Iris pigment epithelial cell (primary cell): ENCODE measurements around the gene RABGAP1L.
"Not testable (repeated sequence)": the region's sequence is repeated elsewhere in the genome, so short reads cannot be mapped to it uniquely, and the experiment has no call there.

Experiments
- DNase-seq: peaks from one replicate; pipeline ENCODE4 v3.0.0-alpha.2; 2011; ENCODE audit warnings: low read depth

Gene RABGAP1L

DNA sequence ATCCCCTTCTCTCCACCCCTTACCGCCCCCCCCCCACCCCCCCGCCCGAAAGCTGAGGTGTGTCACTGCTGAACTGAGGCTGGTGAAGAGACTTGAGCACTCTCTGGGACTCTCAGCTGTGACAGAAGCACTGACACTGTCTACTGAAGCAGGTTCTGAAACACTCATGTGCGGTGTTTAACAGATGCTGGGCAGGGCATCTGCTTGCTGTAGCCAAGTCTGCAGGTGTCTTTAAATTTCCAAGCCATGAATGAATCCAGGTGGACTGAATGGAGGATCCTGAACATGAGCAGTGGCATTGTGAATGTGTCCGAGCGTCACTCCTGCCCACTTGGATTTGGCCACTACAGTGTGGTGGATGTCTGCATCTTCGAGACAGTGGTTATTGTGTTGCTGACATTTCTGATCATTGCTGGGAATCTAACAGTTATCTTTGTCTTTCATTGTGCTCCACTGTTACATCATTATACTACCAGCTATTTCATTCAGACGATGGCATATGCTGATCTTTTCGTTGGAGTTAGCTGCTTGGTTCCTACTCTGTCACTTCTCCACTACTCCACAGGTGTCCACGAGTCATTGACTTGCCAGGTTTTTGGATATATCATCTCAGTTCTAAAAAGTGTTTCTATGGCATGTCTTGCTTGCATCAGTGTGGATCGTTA lies 288.7 kb downstream of the RABGAP1L start, which contains the start of gene GPR52:
Gene GPR52, plus strand, starts transcription at position 99 of the 665 bp plus-strand sequence. Its CDS starts 148 bp downstream, at position 247.
- DNase-seq: no peak

GRCh38 chr1:174448531-174448883 lies 289.2 kb downstream of the RABGAP1L start:
- DNase-seq: no peak

DNA sequence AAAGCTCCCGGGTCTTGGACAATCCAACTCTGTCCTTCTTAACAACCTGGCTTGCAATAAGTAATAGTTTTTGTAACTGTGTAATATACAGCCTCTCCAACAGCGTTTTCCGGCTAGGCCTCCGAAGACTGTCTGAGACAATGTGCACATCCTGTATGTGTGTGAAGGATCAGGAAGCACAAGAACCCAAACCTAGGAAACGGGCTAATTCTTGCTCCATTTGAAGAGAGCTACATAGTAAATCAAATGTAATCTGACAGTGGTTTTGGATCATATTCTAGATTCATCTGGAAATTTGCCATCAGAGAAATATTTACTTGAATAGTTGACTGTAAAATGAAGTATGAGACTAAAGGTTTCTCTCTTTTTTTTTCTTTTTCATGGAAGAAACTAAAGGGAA lies 289.7 kb downstream of the RABGAP1L start:
- DNase-seq: peak; percentile 5

- DNase-seq: no peak
These were observed 292.1 kb downstream of the RABGAP1L start for GRCh38 chr1:174451408-174451807.

GRCh38 chr1:174465855-174466254 lies 306.5 kb downstream of the RABGAP1L start:
- DNase-seq: no peak

DNA sequence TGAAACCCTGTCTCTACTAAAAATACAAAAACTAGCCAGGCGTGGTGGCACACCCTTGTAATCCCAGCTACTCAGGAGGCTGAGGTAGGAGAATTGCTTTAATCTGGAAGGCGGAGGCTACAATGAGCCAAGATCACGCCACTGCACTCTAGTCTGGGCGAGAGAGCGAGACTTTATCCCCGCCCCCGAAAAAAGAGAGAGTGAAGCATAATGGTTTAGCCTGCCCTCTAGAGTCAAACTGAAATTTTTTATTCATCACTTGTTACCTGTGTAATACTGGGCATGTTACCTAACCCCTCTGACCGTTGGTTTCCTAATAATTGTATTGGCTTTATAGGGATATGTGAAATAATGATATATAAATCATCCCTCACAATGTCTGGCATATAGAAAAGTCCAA lies 307.3 kb downstream of the RABGAP1L start:
- DNase-seq: no peak

- DNase-seq: no peak
These were observed 309.7 kb downstream of the RABGAP1L start for GRCh38 chr1:174469052-174469451.

GRCh38 chr1:174469687-174470086 lies 310.4 kb downstream of the RABGAP1L start:
- DNase-seq: no peak

DNA sequence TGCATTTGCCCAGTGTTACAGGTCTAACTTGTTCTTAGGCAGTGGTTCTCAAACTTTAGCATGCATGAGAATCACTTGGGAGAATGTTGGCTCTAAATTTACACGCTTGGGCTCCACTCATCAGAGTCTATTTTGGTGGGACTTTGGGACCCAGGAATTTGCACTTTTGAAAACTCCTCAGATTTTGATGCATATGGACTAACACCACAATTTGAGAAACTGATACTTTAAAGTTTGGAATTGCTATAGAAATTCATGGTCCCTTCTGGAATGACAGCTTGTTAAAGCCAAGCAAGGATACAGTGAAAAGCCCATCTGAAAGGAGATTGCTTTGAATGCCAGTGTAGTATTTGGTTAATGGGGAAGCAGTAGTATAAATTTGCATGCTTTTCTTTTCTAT lies 320.0 kb downstream of the RABGAP1L start:
- DNase-seq: no peak

GRCh38 chr1:174480324-174480723 lies 321.0 kb downstream of the RABGAP1L start:
- DNase-seq: peak; percentile 20

DNA sequence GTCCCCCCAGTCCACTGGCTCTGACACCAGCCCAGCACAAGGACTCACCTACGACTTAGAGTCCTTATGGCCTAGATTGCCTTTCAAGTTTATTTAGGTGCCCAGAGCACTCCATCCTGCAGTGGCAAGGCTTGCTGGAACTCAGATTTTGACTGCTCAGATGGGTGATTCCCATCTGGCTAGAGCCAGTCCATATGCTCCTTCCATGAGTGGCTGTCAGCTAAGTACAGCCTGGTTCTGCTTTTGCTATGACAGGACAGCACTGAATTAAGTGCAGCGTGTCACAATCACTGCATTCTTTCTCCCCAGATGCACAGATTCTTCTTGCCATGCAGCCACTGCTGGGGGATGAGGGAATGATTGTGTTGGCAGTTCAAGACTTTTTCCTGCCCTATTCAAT lies 332.3 kb downstream of the RABGAP1L start:
- DNase-seq: no peak

DNA sequence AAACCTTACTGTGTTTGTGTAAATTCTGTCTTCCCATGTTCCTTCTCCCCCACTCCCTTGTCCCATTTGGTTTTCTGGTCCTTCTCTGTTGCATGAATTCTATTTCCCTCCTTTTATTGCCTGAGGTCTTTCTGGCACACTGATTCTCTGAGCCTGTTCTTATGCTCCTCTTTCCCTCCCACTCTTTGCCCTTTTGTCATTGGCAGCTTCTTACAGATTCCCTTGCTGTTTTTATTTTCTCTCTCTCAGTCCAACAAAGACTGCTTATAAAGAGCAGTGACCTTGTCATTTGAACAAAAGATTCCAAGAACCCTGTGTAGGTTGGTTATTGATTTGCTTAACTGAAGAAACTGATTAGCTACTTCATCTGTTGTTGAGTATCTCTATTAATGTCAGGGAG lies 338.2 kb downstream of the RABGAP1L start:
- no peak for DNase-seq

DNA sequence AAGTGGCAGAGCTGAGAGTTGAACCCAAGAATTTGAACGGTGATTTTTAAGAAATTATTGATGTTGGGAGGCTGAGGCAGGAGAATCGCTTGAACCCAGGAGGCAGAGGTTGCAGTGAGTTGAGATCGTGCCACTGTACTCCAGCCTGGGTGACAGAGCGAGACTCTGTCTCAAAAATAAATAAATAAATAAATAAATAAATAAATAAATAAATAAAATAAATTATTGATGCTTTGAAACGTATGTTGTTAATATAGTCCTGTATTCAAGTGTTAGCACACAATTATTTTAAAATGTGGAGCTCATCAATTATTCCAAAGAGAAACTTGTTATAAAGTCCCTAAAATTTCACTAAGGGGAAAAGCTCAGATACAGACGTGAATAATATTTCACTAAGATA lies 357.4 kb downstream of the RABGAP1L start:
- not testable (repeated sequence) for DNase-seq

- no peak for DNase-seq
These were observed 360.5 kb downstream of the RABGAP1L start for GRCh38 chr1:174519844-174520243.

DNA sequence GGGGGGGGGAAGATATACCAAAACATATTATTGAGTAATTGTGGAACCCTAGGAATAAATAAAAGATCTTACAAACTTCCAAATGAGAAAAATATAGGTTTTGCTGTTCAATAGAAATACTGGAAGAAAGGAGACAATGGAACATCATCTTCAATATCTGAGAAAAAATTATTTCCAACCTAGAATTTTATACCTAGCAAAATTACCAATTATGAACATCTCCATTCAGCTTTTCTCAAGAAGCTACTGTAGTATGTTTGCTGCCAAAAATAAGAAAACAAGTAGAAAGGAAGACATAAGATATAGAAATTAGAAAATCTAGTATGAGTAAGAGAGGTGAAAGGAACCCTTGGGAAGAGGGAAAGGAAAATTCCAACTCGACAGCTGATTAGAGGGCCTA lies 372.4 kb downstream of the RABGAP1L start:
- DNase-seq: no peak

DNA sequence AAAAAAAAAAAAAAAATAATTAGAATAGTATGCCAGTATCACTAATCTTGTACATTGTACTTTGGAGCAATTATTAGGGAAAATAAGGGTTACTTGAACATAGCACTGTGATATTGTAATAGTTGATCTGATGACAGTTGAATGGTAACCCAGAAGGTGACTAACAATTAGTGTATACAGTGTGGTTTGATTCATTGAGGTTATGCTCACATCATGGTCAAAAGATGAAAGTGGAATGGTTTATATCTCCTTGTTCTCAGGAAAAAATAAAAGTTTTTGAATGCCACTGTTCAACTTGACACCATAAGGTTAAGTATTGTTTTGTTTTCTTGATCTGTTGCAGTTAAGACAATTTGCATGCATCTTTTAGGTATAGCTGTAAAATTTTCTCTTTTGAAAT lies 375.5 kb downstream of the RABGAP1L start:
- peak; percentile 68 for DNase-seq

GRCh38 chr1:174535207-174535606 lies 375.9 kb downstream of the RABGAP1L start:
- peak; percentile 43 for DNase-seq

DNA sequence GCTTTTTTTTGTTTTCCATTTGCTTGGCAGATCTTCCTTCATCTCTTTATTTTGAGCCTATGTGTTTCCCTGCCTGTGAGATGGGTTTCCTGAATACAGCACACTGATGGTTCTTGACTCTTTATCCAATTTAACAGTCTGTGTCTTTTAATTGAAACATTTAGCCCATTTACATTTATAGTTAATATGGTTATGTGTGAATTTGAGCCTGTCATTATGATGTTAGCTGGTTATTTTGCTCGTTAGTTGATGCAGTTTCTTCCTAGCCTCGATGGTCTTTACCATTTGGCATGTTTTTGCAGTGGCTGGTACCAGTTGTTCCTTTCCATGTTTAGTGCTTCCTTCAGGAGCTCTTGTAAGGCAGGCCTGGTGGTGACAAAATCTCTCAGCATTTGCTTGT lies 384.1 kb downstream of the RABGAP1L start:
- not testable (repeated sequence) for DNase-seq

GRCh38 chr1:174550296-174550695 lies 391.0 kb downstream of the RABGAP1L start:
- no peak for DNase-seq

GRCh38 chr1:174556392-174556791 lies 397.1 kb downstream of the RABGAP1L start:
- DNase-seq: peak; percentile 11

DNA sequence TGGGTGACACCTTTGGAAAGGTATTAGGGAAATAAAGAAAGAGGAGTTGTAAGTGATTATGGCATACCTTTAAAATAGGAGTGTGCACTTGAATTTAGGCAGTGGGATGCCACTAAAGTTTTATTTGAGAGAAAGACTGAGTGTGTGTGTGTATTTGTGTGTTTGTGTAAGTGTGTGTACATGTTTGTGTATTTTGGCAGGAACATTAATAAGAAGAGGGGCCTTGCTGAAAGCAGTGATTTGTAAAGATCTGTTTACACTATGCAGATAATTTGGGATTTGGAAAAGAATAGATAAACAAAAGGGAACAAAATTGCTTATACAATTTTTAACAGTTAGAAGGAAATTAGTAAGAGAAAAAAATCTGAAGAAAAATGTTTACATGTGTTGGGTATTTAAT lies 409.2 kb downstream of the RABGAP1L start:
- DNase-seq: no peak

DNA sequence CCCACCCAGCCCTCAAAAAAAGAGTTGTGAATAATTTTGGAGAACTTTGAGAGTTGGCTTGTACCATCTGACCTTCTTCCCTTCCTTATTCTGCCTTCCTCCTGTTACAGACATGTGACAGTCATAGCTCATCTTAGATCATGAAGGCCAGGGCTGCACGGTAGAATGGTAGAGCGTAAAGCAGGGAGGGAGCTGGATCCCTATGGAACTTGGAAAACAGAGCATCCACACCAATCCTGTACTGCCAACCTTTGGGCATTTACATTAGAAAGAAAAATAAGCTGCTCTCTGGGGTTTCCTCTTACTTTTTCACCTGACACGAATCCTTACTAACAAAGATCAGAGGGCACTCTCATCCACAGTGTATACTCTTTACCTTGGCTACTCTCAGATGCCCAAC lies 409.9 kb downstream of the RABGAP1L start:
- no peak for DNase-seq

GRCh38 chr1:174572771-174573170 lies 413.5 kb downstream of the RABGAP1L start:
- no peak for DNase-seq

- not testable (repeated sequence) for DNase-seq
These were observed 416.8 kb downstream of the RABGAP1L start for GRCh38 chr1:174576120-174576519.
